ENCODE data around the gene MNAT1.

MNAT1 gene

GRCh38 chr14:60989599-60989998 lies 255.0 kb downstream of the MNAT1 start:
- no peak for DNase-seq
- no peak for ATAC-seq (ENCODE audit: insufficient read depth, low read depth)
- Histone ChIP-seq H3K27me3 (ENCODE audit: insufficient read depth, low read length, poor library complexity) (no peaks in the 10 kb centered on the region), H3K36me3 (ENCODE audit: insufficient read depth, low read length) (peaks cover 22% of the 10 kb centered on the region; the same call in 1 of the 2 replicates), H3K9ac (ENCODE audit: low read depth, low read length) (no peak overlapping the region), H4K20me1 (ENCODE audit: insufficient read depth, low read length) (no peaks in the 10 kb centered on the region), H3K79me2 (ENCODE audit: insufficient read depth, low read length) (no peaks in the 10 kb centered on the region), H3K27ac (ENCODE audit: low read length) (no peak overlapping the region), H3K9me3 (ENCODE audit: insufficient read depth, low read length, severe bottlenecking) (no peaks in the 10 kb centered on the region), H2AFZ (ENCODE audit: low read depth, low read length) (no peak overlapping the region), H3K4me3 (ENCODE audit: low read depth in 1 of 2, low read length in 2 of 2) (no peak overlapping the region), H3K4me1 (ENCODE audit: insufficient read depth, low read length) (no peaks in the 10 kb centered on the region), H3K4me2 (ENCODE audit: insufficient read depth, low read length) (no peak overlapping the region)
- TF ChIP-seq CTCF (IDR thresholded peaks at IDR 0.05; ENCODE audit: borderline replicate concordance, extremely low read depth, low read length, poor library complexity, severe bottlenecking), result no peak
- TF ChIP-seq EZH2 (IDR thresholded peaks at IDR 0.05; ENCODE audit: borderline replicate concordance, low read depth, low read length, severe bottlenecking), result no peak

- Histone ChIP-seq H3K4me2 (ENCODE audit: insufficient read depth, low read length) (no peak overlapping the region), H3K4me1 (ENCODE audit: insufficient read depth, low read length) (no peaks in the 10 kb centered on the region), H3K9ac (ENCODE audit: low read depth, low read length) (no peak overlapping the region), H3K4me3 (ENCODE audit: low read depth in 1 of 2, low read length in 2 of 2) (no peak overlapping the region), H3K36me3 (ENCODE audit: insufficient read depth, low read length) (no peaks in the 10 kb centered on the region), H3K9me3 (ENCODE audit: insufficient read depth, low read length, severe bottlenecking) (no peaks in the 10 kb centered on the region), H3K27ac (ENCODE audit: low read length) (no peak overlapping the region), H3K79me2 (ENCODE audit: insufficient read depth, low read length) (no peaks in the 10 kb centered on the region), H2AFZ (ENCODE audit: low read depth, low read length) (no peak overlapping the region), H3K27me3 (ENCODE audit: insufficient read depth, low read length, poor library complexity) (no peaks in the 10 kb centered on the region), H4K20me1 (ENCODE audit: insufficient read depth, low read length) (no peaks in the 10 kb centered on the region)
- ATAC-seq (ENCODE audit: insufficient read depth, low read depth) (no peak), DNase-seq (no peak)
- TF ChIP-seq CTCF (IDR thresholded peaks at IDR 0.05; ENCODE audit: borderline replicate concordance, extremely low read depth, low read length, poor library complexity, severe bottlenecking) (no peak), EZH2 (IDR thresholded peaks at IDR 0.05; ENCODE audit: borderline replicate concordance, low read depth, low read length, severe bottlenecking) (no peak)
These were observed 264.1 kb downstream of the MNAT1 start for GRCh38 chr14:60998617-60999016.

GRCh38 chr14:60999536-60999935 lies 265.0 kb downstream of the MNAT1 start:
- Histone ChIP-seq H3K9ac (ENCODE audit: low read depth, low read length) (no peak overlapping the region), H4K20me1 (ENCODE audit: insufficient read depth, low read length) (no peaks in the 10 kb centered on the region), H3K27ac (ENCODE audit: low read length) (no peak overlapping the region), H3K79me2 (ENCODE audit: insufficient read depth, low read length) (no peaks in the 10 kb centered on the region), H3K4me3 (ENCODE audit: low read depth in 1 of 2, low read length in 2 of 2) (no peak overlapping the region), H2AFZ (ENCODE audit: low read depth, low read length) (no peak overlapping the region), H3K9me3 (ENCODE audit: insufficient read depth, low read length, severe bottlenecking) (no peaks in the 10 kb centered on the region), H3K36me3 (ENCODE audit: insufficient read depth, low read length) (no peaks in the 10 kb centered on the region), H3K27me3 (ENCODE audit: insufficient read depth, low read length, poor library complexity) (no peaks in the 10 kb centered on the region), H3K4me1 (ENCODE audit: insufficient read depth, low read length) (no peaks in the 10 kb centered on the region), H3K4me2 (ENCODE audit: insufficient read depth, low read length) (no peak overlapping the region)
- TF ChIP-seq CTCF (IDR thresholded peaks at IDR 0.05; ENCODE audit: borderline replicate concordance, extremely low read depth, low read length, poor library complexity, severe bottlenecking) (no peak), EZH2 (IDR thresholded peaks at IDR 0.05; ENCODE audit: borderline replicate concordance, low read depth, low read length, severe bottlenecking) (no peak)
- no peak for DNase-seq
- ATAC-seq (ENCODE audit: insufficient read depth, low read depth), result no peak

GRCh38 chr14:61003571-61003970 lies 269.0 kb downstream of the MNAT1 start:
- H3K27me3 ChIP-seq (ENCODE audit: insufficient read depth, low read length, poor library complexity), result no peaks in the 10 kb centered on the region
- H4K20me1 ChIP-seq (ENCODE audit: insufficient read depth, low read length), result no peaks in the 10 kb centered on the region
- TF ChIP-seq EZH2 (IDR thresholded peaks at IDR 0.05; ENCODE audit: borderline replicate concordance, low read depth, low read length, severe bottlenecking) (no peak), CTCF (IDR thresholded peaks at IDR 0.05; ENCODE audit: borderline replicate concordance, extremely low read depth, low read length, poor library complexity, severe bottlenecking) (no peak)
- ATAC-seq (ENCODE audit: insufficient read depth, low read depth) (no peak), DNase-seq (no peak)
- H3K27ac ChIP-seq (ENCODE audit: low read length), result no peak overlapping the region
- no peak overlapping the region for H3K4me3 ChIP-seq (ENCODE audit: low read depth in 1 of 2, low read length in 2 of 2)
- H3K4me1 ChIP-seq (ENCODE audit: insufficient read depth, low read length), result no peaks in the 10 kb centered on the region
- no peaks in the 10 kb centered on the region for H3K9me3 ChIP-seq (ENCODE audit: insufficient read depth, low read length, severe bottlenecking)
- no peaks in the 10 kb centered on the region for H3K79me2 ChIP-seq (ENCODE audit: insufficient read depth, low read length)
- H2AFZ ChIP-seq (ENCODE audit: low read depth, low read length), result no peak overlapping the region
- H3K36me3 ChIP-seq (ENCODE audit: insufficient read depth, low read length), result no peaks in the 10 kb centered on the region
- no peak overlapping the region for H3K4me2 ChIP-seq (ENCODE audit: insufficient read depth, low read length)
- H3K9ac ChIP-seq (ENCODE audit: low read depth, low read length), result no peak overlapping the region
